Measurements from ENCODE around the gene SDHAF2. TPM values are rescaled to one million over a fixed set of nuclear protein-coding genes. Genes with fewer than 3 reads are reported as not detected.
"Not testable (repeated sequence)": the region's sequence is repeated elsewhere in the genome, so short reads cannot be mapped to it uniquely, and the experiment has no call there.

SDHAF2 gene
- 10 to 100 TPM; 33.4 to 39.2 TPM for total RNA-seq
- long read RNA-seq, transcript SDHAF2-201 (4 exons, 2,033 nt) = major isoform, 33 of 47 reads
- long read RNA-seq, transcript SDHAF2-206 (2 exons, 835 nt) = minor isoform, 5 of 47 reads
- long read RNA-seq, partial matches to known transcripts = 4 of 47 reads
- long read RNA-seq, other reads (novel, unspliced or antisense) = 2 of 47 reads

GRCh38 chr11:61429691-61430582 lies at the start of gene SDHAF2, which contains the start of gene CPSF7:
Gene SDHAF2 (plus strand): TSS chr11:61430124. CDS start chr11:61430147, 23 bp downstream.
Gene CPSF7 (minus strand): TSS chr11:61429975. CDS start chr11:61429235, 740 bp downstream.
- DNase-seq (peak; percentile 97 to 98), ATAC-seq (peak; percentile 96)
- intact Hi-C loops (cut with DNase I, micrococcal nuclease) = no loop called here

GRCh38 chr11:61380884-61381283 lies 49.0 kb upstream of the SDHAF2 start:
- DNase-seq (no peak), ATAC-seq (peak; percentile 84)
- intact Hi-C loops (cut with DNase I, micrococcal nuclease) = loop anchor here (10.0 kb wide), 2 partner anchors 46 to 126 kb away; partner anchors contain the start of genes DDB1 (in 1 of the 2) and TKFC (in 1 of the 2)

- intact Hi-C loops (cut with DNase I, micrococcal nuclease) = loop anchor here (10.0 kb wide), 2 partner anchors 49 to 129 kb away; partner anchors contain the start of genes DDB1 (in 1 of the 2) and TKFC (in 1 of the 2)
- not testable (repeated sequence) for DNase-seq, ATAC-seq
Measured at GRCh38 chr11:61383859-61384258, 46.1 kb upstream of the SDHAF2 start.

GRCh38 chr11:61384271-61385242 lies 45.4 kb upstream of the SDHAF2 start:
- peak; percentile 30 for ATAC-seq

GRCh38 chr11:61390161-61390560 lies 39.8 kb upstream of the SDHAF2 start:
- DNase-seq (no peak), ATAC-seq (no peak)
- intact Hi-C loops (cut with DNase I, micrococcal nuclease) = no loop called here

More at GRCh38 chr11:61384271-61385242, 45.4 kb upstream of the SDHAF2 start:
- no peak for DNase-seq
- intact Hi-C loops (cut with DNase I, micrococcal nuclease) = loop anchor here (5.0 to 10.0 kb wide), 3 partner anchors 47 to 130 kb away; partner anchors contain the start of genes DDB1 (in 1 of the 2) and TKFC (in 1 of the 2)

GRCh38 chr11:61392981-61393595 lies 36.8 kb upstream of the SDHAF2 start:
- intact Hi-C loops (cut with DNase I, micrococcal nuclease) = no loop called here
- ATAC-seq (peak; percentile 42), DNase-seq (no peak)

GRCh38 chr11:61401173-61401572 lies 28.8 kb upstream of the SDHAF2 start:
- intact Hi-C loops (cut with DNase I, micrococcal nuclease) = no loop called here
- DNase-seq (no peak), ATAC-seq (peak; percentile 16)

- DNase-seq (no peak), ATAC-seq (no peak)
- intact Hi-C loops (cut with DNase I, micrococcal nuclease) = no loop called here
Measured at GRCh38 chr11:61401573-61401972, 28.4 kb upstream of the SDHAF2 start.

- DNase-seq = no peak
- ATAC-seq = no peak
- intact Hi-C loops (cut with DNase I, micrococcal nuclease) = no loop called here
Measured at GRCh38 chr11:61403658-61404057, 26.3 kb upstream of the SDHAF2 start.

- ATAC-seq (no peak), DNase-seq (no peak)
- intact Hi-C loops (cut with DNase I, micrococcal nuclease) = no loop called here
Measured at GRCh38 chr11:61404103-61404502, 25.8 kb upstream of the SDHAF2 start.

GRCh38 chr11:61404641-61405040 lies 25.3 kb upstream of the SDHAF2 start:
- no peak for ATAC-seq

GRCh38 chr11:61406067-61406466 lies 23.9 kb upstream of the SDHAF2 start:
- intact Hi-C loops (cut with DNase I, micrococcal nuclease) = no loop called here
- no peak for DNase-seq
- ATAC-seq = no peak

More at GRCh38 chr11:61404641-61405040, 25.3 kb upstream of the SDHAF2 start:
- DNase-seq = no peak
- intact Hi-C loops (cut with DNase I, micrococcal nuclease) = no loop called here

- ATAC-seq = no peak
- intact Hi-C loops (cut with DNase I, micrococcal nuclease) = no loop called here
- no peak for DNase-seq
Measured at GRCh38 chr11:61406991-61407728, 22.8 kb upstream of the SDHAF2 start.

GRCh38 chr11:61411589-61411988 lies 18.3 kb upstream of the SDHAF2 start:
- no peak for ATAC-seq
- intact Hi-C loops (cut with DNase I, micrococcal nuclease) = no loop called here
- DNase-seq = no peak

GRCh38 chr11:61413496-61413895 lies 16.4 kb upstream of the SDHAF2 start:
- intact Hi-C loops (cut with DNase I, micrococcal nuclease) = no loop called here
- DNase-seq = no peak
- ATAC-seq = no peak

- intact Hi-C loops (cut with DNase I, micrococcal nuclease) = no loop called here
- ATAC-seq (no peak), DNase-seq (no peak)
Measured at GRCh38 chr11:61414547-61414946, 15.4 kb upstream of the SDHAF2 start.

GRCh38 chr11:61415381-61415780 lies 14.5 kb upstream of the SDHAF2 start:
- intact Hi-C loops (cut with DNase I, micrococcal nuclease) = no loop called here
- DNase-seq (no peak), ATAC-seq (no peak)
